A549 (cell line): ENCODE data around the gene KCTD21. TPM values are rescaled to one million over a fixed set of nuclear protein-coding genes. Genes with fewer than 3 reads are reported as not detected.
"Not testable (repeated sequence)": the region's sequence is repeated elsewhere in the genome, so short reads cannot be mapped to it uniquely, and the experiment has no call there.

Source experiments
- ATAC-seq, 2 experiments: fragments of 200-7000 bp in 1 of 2; fragments of >200 bp in 1 of 2; cut with Nextera tagmentation in 1 of 2; cut with Tn5 transposase in 1 of 2; 3 replicates each; pipeline versions ENCODE4 v1.8.0 to v1.9.1; 2018 to 2020; ENCODE audit warnings: mild to moderate bottlenecking in 1 of 2, moderate library complexity in 1 of 2
- CTCF ChIA-PET: fragments of 300-600 bp; sonication (Branson Sonifier 250); formaldehyde crosslinking; extraction: SDS; loops from one replicate; lab custom pipeline; 2021; ENCODE audit warnings: antibody characterized with exemption, inconsistent platforms; lab: Yijun Ruan, JAX
- POLR2A ChIA-PET: fragments of 350-600 bp; formaldehyde crosslinking; extraction: SDS; loops from one replicate; lab custom pipeline; 2021; ENCODE audit warnings: antibody characterized with exemption, inconsistent platforms; lab: Yijun Ruan, JAX
- DNase-seq, 2 experiments: peaks; one replicate each; pipeline versions ENCODE4 v3.0.0 to v3.0.0-alpha.2; 2011 to 2016; ENCODE audit warnings: low read depth in 1 of 2, low spot score in 1 of 2
- FAIRE-seq: peaks from 2 replicates; lab custom pipeline; 2011; peaks lifted over from hg19 to GRCh38; lab: Jason Lieb, UNC
- H3K27ac ChIP-seq, 2 experiments: fragments of >200 bp; sonication (Bioruptor Twin); formaldehyde crosslinking; 3 replicates each; pipeline ENCODE4 v1.5.1; 2016 to 2017
- H3K4me1 ChIP-seq: fragments of >200 bp; sonication (Bioruptor Twin); formaldehyde crosslinking; 3 replicates; pipeline ENCODE4 v1.6.1; 2016
- H3K4me2 ChIP-seq: fragments of >200 bp; sonication (Bioruptor Twin); formaldehyde crosslinking; 3 replicates; pipeline ENCODE4 v1.6.1; 2016
- H3K4me3 ChIP-seq: fragments of >200 bp; sonication (Bioruptor Twin); formaldehyde crosslinking; 3 replicates; pipeline ENCODE4 v1.5.1; 2016
- H3K9me3 ChIP-seq: fragments of >200 bp; sonication (Bioruptor Twin); formaldehyde crosslinking; 3 replicates; pipeline ENCODE4 v1.6.1; 2016
- CEBPB ChIP-seq, 2 experiments: fragments of >200 bp in 1 of 2; sonication (Bioruptor Twin) in 1 of 2; formaldehyde crosslinking in 1 of 2; IDR thresholded peaks; 2 replicates each; pipeline ENCODE4 v1.6.1; 2012 to 2016
- CHD4 ChIP-seq: fragments of 200-600 bp; sonication (generic); IDR thresholded peaks from 2 replicates; pipeline ENCODE4 v1.6.1; 2016; ENCODE audit warnings: antibody characterized with exemption, mild to moderate bottlenecking, borderline replicate concordance
- EHMT2 ChIP-seq: fragments of 200-600 bp; sonication (generic); IDR thresholded peaks from 2 replicates; pipeline ENCODE4 v1.6.1; 2016; ENCODE audit warnings: antibody characterized with exemption, low read depth, mild to moderate bottlenecking, moderate library complexity
- ELK1 ChIP-seq: fragments of 150-350 bp; IDR thresholded peaks from 2 replicates; pipeline ENCODE4 v1.6.1; 2014; ENCODE audit warnings: low read depth, mild to moderate bottlenecking, low read length
- FOSB ChIP-seq: fragments of 250-450 bp; sonication (Bioruptor Pico); IDR thresholded peaks from 2 replicates; pipeline ENCODE4 v1.5.0; 2020; ENCODE audit warnings: mild to moderate bottlenecking, moderate library complexity
- GATA3 ChIP-seq: IDR thresholded peaks from 2 replicates; pipeline ENCODE4 v1.6.1; 2012; ENCODE audit warnings: borderline replicate concordance
- KDM1A ChIP-seq: fragments of 200-600 bp; sonication (generic); IDR thresholded peaks from 2 replicates; pipeline ENCODE4 v1.6.1; 2016; ENCODE audit warnings: low read depth, mild to moderate bottlenecking
- KDM5A ChIP-seq: fragments of 200-600 bp; sonication (generic); IDR thresholded peaks from 2 replicates; pipeline ENCODE4 v1.6.1; 2016; ENCODE audit warnings: antibody characterized with exemption, mild to moderate bottlenecking
- MAFK ChIP-seq: fragments of 450-650 bp; IDR thresholded peaks from 2 replicates; pipeline ENCODE4 v1.6.1; 2014; ENCODE audit not compliant: partially characterized antibody
- MAZ ChIP-seq: fragments of 150-350 bp; IDR thresholded peaks from 2 replicates; pipeline ENCODE4 v1.6.1; 2014; ENCODE audit warnings: antibody characterized with exemption, low read depth, low read length, borderline replicate concordance
- MYC ChIP-seq: IDR thresholded peaks from 2 replicates; pipeline ENCODE4 v1.6.1; 2012; ENCODE audit warnings: mild to moderate bottlenecking, inconsistent platforms, low read length, improper control_type of control experiment, borderline replicate concordance
- PHF8 ChIP-seq: fragments of 200-600 bp; sonication (generic); IDR thresholded peaks from 2 replicates; pipeline ENCODE4 v1.6.1; 2016; ENCODE audit warnings: low read depth, mild to moderate bottlenecking, antibody characterized with exemption, moderate library complexity, borderline replicate concordance
- POLR2AphosphoS2 ChIP-seq: conservative IDR thresholded peaks from 2 replicates; pipeline ENCODE4 v1.6.1; 2012; ENCODE audit warnings: low read length, improper control_type of control experiment, inconsistent platforms
- RARB ChIP-seq: fragments of 250-450 bp; sonication (Bioruptor Pico); IDR thresholded peaks from 2 replicates; pipeline ENCODE4 v1.8.0; 2021; ENCODE audit warnings: mild to moderate bottlenecking, moderate library complexity
- RNF2 ChIP-seq: fragments of 200-600 bp; sonication (generic); IDR thresholded peaks from 2 replicates; pipeline ENCODE4 v1.6.1; 2016; ENCODE audit warnings: low read depth, mild to moderate bottlenecking, antibody characterized with exemption, moderate library complexity, borderline replicate concordance
- SMC3 ChIP-seq: fragments of >200 bp; sonication (Bioruptor Twin); formaldehyde crosslinking; IDR thresholded peaks from 3 replicates; pipeline ENCODE4 v1.6.1; 2018; ENCODE audit warnings: inconsistent platforms
- SREBF2 ChIP-seq: fragments of 450-650 bp; IDR thresholded peaks from 2 replicates; pipeline ENCODE4 v1.6.1; 2014; ENCODE audit warnings: mild to moderate bottlenecking, moderate library complexity
- WGBS: methylation state at CpG from one replicate; pipeline ENCODE4 v1.1.6; 2017; ENCODE audit errors: missing lambda C conversion rate; 5-methylcytosine and 5-hydroxymethylcytosine counted together
- polyA plus RNA-seq, 4 experiments: library from polyadenylated mRNA; depleted of rRNA in 3 of 4; stranded (reverse); fragments of >200 nt; fragmentation: RNase III in 1 of 4; extraction: RNeasy Plus Mini Kit Qiagen cat#74134 plus additional on column Dnase treatment in 1 of 4; gene quantifications; 2 replicates in 3 of 4; 3 replicates in 1 of 4; pipeline ENCODE4 v1.2.3, GENCODE V29; 2011 to 2017
- TF ChIP-seq, protein P1 (sequence below): fragments of >200 bp; sonication (Bioruptor Twin); formaldehyde crosslinking; IDR thresholded peaks from 3 replicates; pipeline ENCODE4 v1.5.1; 2016
- TF ChIP-seq, protein P2 (sequence below): fragments of >200 bp; sonication (Bioruptor Twin); formaldehyde crosslinking; IDR thresholded peaks from 2 replicates; pipeline ENCODE4 v1.6.1; 2016

KCTD21 gene
- polyA plus RNA-seq, 2 of the 4 experiments (the other 2 are of a cell fraction), result 5.9 to 7.2 TPM

GRCh38 chr11:78176605-78177141, 11.8 kb downstream of the KCTD21 start:
- H3K27ac ChIP-seq, result no peak overlapping the region
- no peak for TF ChIP-seq MYC
- ChIA-PET POLR2A (no interaction called here), CTCF (interaction anchor here (0.7 kb wide), 1 partner anchor 11 kb away, joined by 4 read pairs; the partner anchor contains the start of gene KCTD21)
- FAIRE-seq, result no peak
- no peaks in the 10 kb centered on the region for H3K9me3 ChIP-seq
- peaks cover 14% of the 10 kb centered on the region for H3K4me1 ChIP-seq
- ATAC-seq, result no peak
- H3K4me2 ChIP-seq, result no peak overlapping the region
- no peak for DNase-seq
- 91% methylated on average over 10 of the region's 10 CpGs for WGBS
- no peak overlapping the region for H3K4me3 ChIP-seq

- 95% methylated on average over 3 of the region's 3 CpGs for WGBS
- H3K4me1 ChIP-seq, DNase-seq, H3K4me3 ChIP-seq, CTCF ChIA-PET, FAIRE-seq, H3K9me3 ChIP-seq, H3K27ac ChIP-seq, H3K4me2 ChIP-seq, ATAC-seq, POLR2A ChIA-PET: not testable (repeated sequence)
Measured at GRCh38 chr11:78175862-78176261, 12.6 kb downstream of the KCTD21 start.

- ChIA-PET CTCF (no interaction called here), POLR2A (no interaction called here)
- DNase-seq (no peak), ATAC-seq (no peak), FAIRE-seq (no peak)
- Histone ChIP-seq H3K27ac (no peak overlapping the region), H3K9me3 (no peaks in the 10 kb centered on the region), H3K4me1 (no peaks in the 10 kb centered on the region), H3K4me2 (no peak overlapping the region), H3K4me3 (no peak overlapping the region)
- 80% methylated on average over 5 of the region's 6 CpGs for WGBS
- TF ChIP-seq EHMT2, result no peak
- no peak for TF ChIP-seq POLR2AphosphoS2
- no peak for TF ChIP-seq FOSB (CRISPR knock-in tag)
- TF ChIP-seq ELK1, result no peak
- TF ChIP-seq, protein P1, sequence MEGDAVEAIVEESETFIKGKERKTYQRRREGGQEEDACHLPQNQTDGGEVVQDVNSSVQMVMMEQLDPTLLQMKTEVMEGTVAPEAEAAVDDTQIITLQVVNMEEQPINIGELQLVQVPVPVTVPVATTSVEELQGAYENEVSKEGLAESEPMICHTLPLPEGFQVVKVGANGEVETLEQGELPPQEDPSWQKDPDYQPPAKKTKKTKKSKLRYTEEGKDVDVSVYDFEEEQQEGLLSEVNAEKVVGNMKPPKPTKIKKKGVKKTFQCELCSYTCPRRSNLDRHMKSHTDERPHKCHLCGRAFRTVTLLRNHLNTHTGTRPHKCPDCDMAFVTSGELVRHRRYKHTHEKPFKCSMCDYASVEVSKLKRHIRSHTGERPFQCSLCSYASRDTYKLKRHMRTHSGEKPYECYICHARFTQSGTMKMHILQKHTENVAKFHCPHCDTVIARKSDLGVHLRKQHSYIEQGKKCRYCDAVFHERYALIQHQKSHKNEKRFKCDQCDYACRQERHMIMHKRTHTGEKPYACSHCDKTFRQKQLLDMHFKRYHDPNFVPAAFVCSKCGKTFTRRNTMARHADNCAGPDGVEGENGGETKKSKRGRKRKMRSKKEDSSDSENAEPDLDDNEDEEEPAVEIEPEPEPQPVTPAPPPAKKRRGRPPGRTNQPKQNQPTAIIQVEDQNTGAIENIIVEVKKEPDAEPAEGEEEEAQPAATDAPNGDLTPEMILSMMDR, result no peak
- TF ChIP-seq, protein P2, sequence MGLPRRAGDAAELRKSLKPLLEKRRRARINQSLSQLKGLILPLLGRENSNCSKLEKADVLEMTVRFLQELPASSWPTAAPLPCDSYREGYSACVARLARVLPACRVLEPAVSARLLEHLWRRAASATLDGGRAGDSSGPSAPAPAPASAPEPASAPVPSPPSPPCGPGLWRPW, result no peak
- TF ChIP-seq CEBPB (IDR thresholded peaks at IDR 0.05), result no peak
- TF ChIP-seq GATA3, result no peak
- TF ChIP-seq SREBF2, result no peak
- TF ChIP-seq MYC, result no peak
- no peak for TF ChIP-seq MAFK
- TF ChIP-seq PHF8, result no peak
- TF ChIP-seq KDM1A, result no peak
- no peak for TF ChIP-seq RARB (CRISPR knock-in tag)
- TF ChIP-seq RNF2, result no peak
- no peak for TF ChIP-seq SMC3
- no peak for TF ChIP-seq KDM5A
- no peak for TF ChIP-seq CHD4
- TF ChIP-seq MAZ, result no peak
Measured at GRCh38 chr11:78171951-78172350, 16.5 kb downstream of the KCTD21 start.
